DND-41 (cell line): ENCODE data around the gene SETDB1.

Experiments
- EZH2 ChIP-seq: IDR thresholded peaks from 3 replicates; pipeline ENCODE4 v1.6.1; 2012; ENCODE audit warnings: borderline replicate concordance, low read depth, mild to moderate bottlenecking, moderate library complexity, low read length, inconsistent platforms; ENCODE audit not compliant: severe bottlenecking
- TF ChIP-seq, protein P1 (sequence below): IDR thresholded peaks from 2 replicates; pipeline ENCODE4 v1.5.1; 2012; ENCODE audit warnings: borderline replicate concordance, low read length, moderate library complexity, mild to moderate bottlenecking; ENCODE audit not compliant: poor library complexity, severe bottlenecking; ENCODE audit errors: extremely low read depth

DNA sequence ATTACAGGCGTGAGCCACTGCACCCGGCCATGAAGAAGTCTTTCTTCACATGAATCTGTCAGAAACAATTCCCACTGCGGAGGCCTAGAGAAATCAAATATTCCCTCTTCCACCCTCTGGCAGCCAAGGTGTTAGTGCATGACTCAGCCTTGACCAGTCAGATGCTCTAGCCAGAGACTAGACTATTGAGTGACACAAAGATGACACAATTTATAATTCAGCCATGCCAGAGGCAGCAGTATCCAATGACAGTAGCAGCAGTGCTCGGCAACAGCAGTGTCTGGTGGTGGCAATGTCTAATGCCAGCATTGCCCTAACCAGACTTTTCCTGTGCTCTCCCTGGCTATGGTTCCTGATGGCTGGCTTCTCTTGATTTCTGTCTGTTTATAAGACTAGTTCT lies 30.5 kb upstream of the SETDB1 start:
- TF ChIP-seq, protein P1, sequence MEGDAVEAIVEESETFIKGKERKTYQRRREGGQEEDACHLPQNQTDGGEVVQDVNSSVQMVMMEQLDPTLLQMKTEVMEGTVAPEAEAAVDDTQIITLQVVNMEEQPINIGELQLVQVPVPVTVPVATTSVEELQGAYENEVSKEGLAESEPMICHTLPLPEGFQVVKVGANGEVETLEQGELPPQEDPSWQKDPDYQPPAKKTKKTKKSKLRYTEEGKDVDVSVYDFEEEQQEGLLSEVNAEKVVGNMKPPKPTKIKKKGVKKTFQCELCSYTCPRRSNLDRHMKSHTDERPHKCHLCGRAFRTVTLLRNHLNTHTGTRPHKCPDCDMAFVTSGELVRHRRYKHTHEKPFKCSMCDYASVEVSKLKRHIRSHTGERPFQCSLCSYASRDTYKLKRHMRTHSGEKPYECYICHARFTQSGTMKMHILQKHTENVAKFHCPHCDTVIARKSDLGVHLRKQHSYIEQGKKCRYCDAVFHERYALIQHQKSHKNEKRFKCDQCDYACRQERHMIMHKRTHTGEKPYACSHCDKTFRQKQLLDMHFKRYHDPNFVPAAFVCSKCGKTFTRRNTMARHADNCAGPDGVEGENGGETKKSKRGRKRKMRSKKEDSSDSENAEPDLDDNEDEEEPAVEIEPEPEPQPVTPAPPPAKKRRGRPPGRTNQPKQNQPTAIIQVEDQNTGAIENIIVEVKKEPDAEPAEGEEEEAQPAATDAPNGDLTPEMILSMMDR = no peak
- TF ChIP-seq EZH2 = no peak
